HCT116 (cell line): ENCODE results near the gene LHX4. TPM values are rescaled to one million over a fixed set of nuclear protein-coding genes. Genes with fewer than 3 reads are reported as not detected.

ENCODE experiments used
- ATAC-seq: fragments of 200-7000 bp; cut with Tn5 transposase; 2 replicates; pipeline ENCODE4 v1.9.1; 2020; ENCODE audit warnings: mild to moderate bottlenecking, moderate library complexity
- BruUV-seq: library from RNA; stranded (reverse); fragments of 400-500 nt; replicated peaks from 2 replicates; lab custom pipeline; 2021; lab: Mats Ljungman, UMichigan
- CTCF ChIA-PET: fragments of 300-600 bp; sonication (Branson Sonifier 250); formaldehyde crosslinking; loops from one replicate; lab custom pipeline; 2021; ENCODE audit warnings: antibody characterized with exemption; lab: Charles Lee
- POLR2A ChIA-PET: fragments of 300-600, 350-600 bp; sonication (Branson Sonifier 250); formaldehyde crosslinking; loops from one replicate; lab custom pipeline; 2021; ENCODE audit warnings: antibody characterized with exemption; lab: Charles Lee
- RAD21 ChIA-PET, 2 experiments: fragments of 300-600 bp; sonication (Branson Sonifier 250); formaldehyde crosslinking; loops; one replicate each; lab custom pipeline; 2023; ENCODE audit warnings: low total read pairs in 2 of 2; ENCODE audit not compliant: uncharacterized antibody in 2 of 2, unreplicated experiment in 2 of 2, low non-redundant PET in 1 of 2; lab: Charles Lee
- DNase-seq: peaks from one replicate; pipeline ENCODE4 v3.0.0-alpha.2; 2010; ENCODE audit warnings: low read depth, low spot score
- H2AFZ ChIP-seq: fragments of 200-600 bp; shearing (Covaris generic), sonication (generic); 2 replicates; pipeline ENCODE4 v1.6.1; 2017; ENCODE audit warnings: low read depth, mixed run types, mixed read lengths, antibody characterized with exemption, low read length; ENCODE audit not compliant: poor library complexity, severe bottlenecking
- H3K27ac ChIP-seq: 2 replicates; pipeline ENCODE4 v1.5.1; 2012; ENCODE audit warnings: low read depth, low read length
- H3K27me3 ChIP-seq: fragments of 200-600 bp; sonication (generic); 2 replicates; pipeline ENCODE4 v1.6.1; 2016; ENCODE audit warnings: mixed run types, low read length, mixed read lengths; ENCODE audit not compliant: insufficient read depth
- H3K36me3 ChIP-seq, 2 experiments: fragments of 200-500 bp in 1 of 2; fragments of 200-600 bp in 1 of 2; sonication (Bioruptor generic) in 1 of 2; sonication (generic) in 1 of 2; 2 replicates each; pipeline versions ENCODE4 v1.5.1 to v1.6.1; 2014 to 2016; ENCODE audit warnings: low read length in 2 of 2, inconsistent platforms in 1 of 2, mixed read lengths in 1 of 2, mixed run types in 1 of 2; ENCODE audit not compliant: insufficient read depth in 2 of 2, control insufficient read depth in 1 of 2
- H3K4me1 ChIP-seq, 2 experiments: fragments of 200-600 bp in 1 of 2; sonication (generic) in 1 of 2; 2 replicates each; pipeline versions ENCODE4 v1.5.1 to v1.6.1; 2012 to 2017; ENCODE audit warnings: low read length in 2 of 2, inconsistent platforms in 1 of 2, mild to moderate bottlenecking in 1 of 2, mixed read lengths in 1 of 2, mixed run types in 1 of 2, moderate library complexity in 1 of 2; ENCODE audit not compliant: insufficient read depth in 2 of 2, control insufficient read depth in 1 of 2
- H3K4me2 ChIP-seq: fragments of 200-600 bp; sonication (generic); 2 replicates; pipeline ENCODE4 v1.6.1; 2017; ENCODE audit warnings: mixed run types, low read length, mixed read lengths
- H3K4me3 ChIP-seq, 2 experiments: fragments of 200-600 bp in 1 of 2; sonication (generic) in 1 of 2; replicated peaks in 1 of 2; 2 replicates each; pipeline ENCODE4 v1.5.1; 2011 to 2016; ENCODE audit warnings: low read length in 2 of 2, control low read depth in 1 of 2, low read depth in 1 of 2, mild to moderate bottlenecking in 1 of 2, mixed read lengths in 1 of 2, mixed run types in 1 of 2
- H3K79me2 ChIP-seq: fragments of 200-600 bp; sonication (generic); 2 replicates; pipeline ENCODE4 v1.6.1; 2017; ENCODE audit warnings: mild to moderate bottlenecking, mixed run types, low read length, moderate library complexity, mixed read lengths; ENCODE audit not compliant: insufficient read depth
- H3K9ac ChIP-seq: fragments of 200-600 bp; sonication (generic); 2 replicates; pipeline ENCODE4 v1.6.1; 2016; ENCODE audit warnings: low read length, mixed read lengths
- H3K9me2 ChIP-seq: fragments of 200-600 bp; sonication (generic), shearing (Covaris generic); 2 replicates; pipeline ENCODE4 v1.6.1; 2017; ENCODE audit warnings: mixed run types, mild to moderate bottlenecking, moderate library complexity; ENCODE audit not compliant: insufficient read depth
- H3K9me3 ChIP-seq, 2 experiments: fragments of 200-500 bp in 1 of 2; fragments of 200-600 bp in 1 of 2; sonication (Bioruptor generic) in 1 of 2; sonication (generic) in 1 of 2; 2 replicates each; pipeline ENCODE4 v1.6.1; 2014 to 2017; ENCODE audit warnings: low read length in 2 of 2, mixed read lengths in 2 of 2, inconsistent platforms in 1 of 2, low read depth in 1 of 2, mild to moderate bottlenecking in 1 of 2, mixed run types in 1 of 2, moderate library complexity in 1 of 2; ENCODE audit not compliant: control insufficient read depth in 1 of 2, insufficient read depth in 1 of 2
- H4K20me1 ChIP-seq: fragments of 200-600 bp; sonication (generic), shearing (Covaris generic); 2 replicates; pipeline ENCODE4 v1.6.1; 2017; ENCODE audit warnings: mixed run types, mild to moderate bottlenecking, moderate library complexity; ENCODE audit not compliant: insufficient read depth
- CEBPB ChIP-seq: IDR thresholded peaks from 2 replicates; pipeline ENCODE4 v1.6.1; 2012; ENCODE audit warnings: low read depth
- ELF1 ChIP-seq: IDR thresholded peaks from 2 replicates; pipeline ENCODE4 v1.6.1; 2012; ENCODE audit warnings: low read depth, borderline replicate concordance
- EZH2 ChIP-seq: fragments of 200-600 bp; sonication (generic); IDR thresholded peaks from 2 replicates; pipeline ENCODE4 v1.6.1; 2017; ENCODE audit warnings: antibody characterized with exemption, mixed run types
- FOSL1 ChIP-seq: IDR thresholded peaks from 2 replicates; pipeline ENCODE4 v1.6.1; 2012; ENCODE audit warnings: low read depth
- SP1 ChIP-seq: IDR thresholded peaks from 2 replicates; pipeline ENCODE4 v1.6.1; 2012; ENCODE audit warnings: low read depth
- YY1 ChIP-seq: IDR thresholded peaks from 2 replicates; pipeline ENCODE4 v1.6.1; 2011; ENCODE audit warnings: low read length, low read depth, moderate library complexity, mild to moderate bottlenecking; ENCODE audit not compliant: insufficient replicate concordance; ENCODE audit errors: extremely low read depth
- intact Hi-C: fragments of 100-400 bp; cut with micrococcal nuclease; formaldehyde crosslinking; loops from 2 replicates; pipeline ENCODE4 v1.10.0; 2022
- total RNA-seq: library from RNA; stranded (reverse); gene quantifications from one replicate; pipeline ENCODE4 v1.2.1, GENCODE V29; 2021; ENCODE audit not compliant: unreplicated experiment
- TF ChIP-seq, protein P1 (sequence below): IDR thresholded peaks from 2 replicates; pipeline ENCODE4 v1.6.1; 2012; ENCODE audit warnings: low read depth

LHX4 gene
- total RNA-seq, 1 experiment from 2014 or later = 0.44 TPM

DNA sequence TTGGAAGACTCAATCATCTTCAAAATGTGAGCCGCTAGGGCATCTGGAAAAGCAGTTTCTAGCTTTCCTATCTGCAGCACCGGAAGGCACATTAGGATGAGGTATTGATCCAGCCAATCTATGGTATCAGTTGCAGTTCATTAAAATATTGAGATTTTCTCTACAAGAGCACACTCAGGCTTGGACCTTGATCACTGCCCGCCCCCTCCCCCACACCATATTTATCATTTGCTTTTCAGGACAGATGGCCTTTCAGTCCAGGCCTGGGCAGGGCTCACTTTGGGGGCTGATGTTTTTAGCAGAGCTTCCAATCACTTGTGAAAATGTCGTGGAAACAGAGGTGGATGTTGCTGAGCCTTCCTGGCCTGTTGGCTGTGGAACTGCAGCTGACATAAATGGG is 17.5 kb downstream of the LHX4 start:
- RAD21 ChIA-PET = no interaction called here
- H3K4me3 ChIP-seq = no peak overlapping the region
- no peaks in the 10 kb centered on the region for H4K20me1 ChIP-seq
- POLR2A ChIA-PET = no interaction called here
- H3K27ac ChIP-seq = no peak overlapping the region
- H3K27me3 ChIP-seq = no peaks in the 10 kb centered on the region
- no peaks in the 10 kb centered on the region for H3K9me2 ChIP-seq
- H3K9me3 ChIP-seq = no peaks in the 10 kb centered on the region
- CTCF ChIA-PET = no interaction called here
- no peak for ATAC-seq
- TF ChIP-seq FOSL1 (no peak), YY1 (no peak), EZH2 (no peak), SP1 (no peak), ELF1 (no peak), CEBPB (no peak)
- TF ChIP-seq, protein P1, sequence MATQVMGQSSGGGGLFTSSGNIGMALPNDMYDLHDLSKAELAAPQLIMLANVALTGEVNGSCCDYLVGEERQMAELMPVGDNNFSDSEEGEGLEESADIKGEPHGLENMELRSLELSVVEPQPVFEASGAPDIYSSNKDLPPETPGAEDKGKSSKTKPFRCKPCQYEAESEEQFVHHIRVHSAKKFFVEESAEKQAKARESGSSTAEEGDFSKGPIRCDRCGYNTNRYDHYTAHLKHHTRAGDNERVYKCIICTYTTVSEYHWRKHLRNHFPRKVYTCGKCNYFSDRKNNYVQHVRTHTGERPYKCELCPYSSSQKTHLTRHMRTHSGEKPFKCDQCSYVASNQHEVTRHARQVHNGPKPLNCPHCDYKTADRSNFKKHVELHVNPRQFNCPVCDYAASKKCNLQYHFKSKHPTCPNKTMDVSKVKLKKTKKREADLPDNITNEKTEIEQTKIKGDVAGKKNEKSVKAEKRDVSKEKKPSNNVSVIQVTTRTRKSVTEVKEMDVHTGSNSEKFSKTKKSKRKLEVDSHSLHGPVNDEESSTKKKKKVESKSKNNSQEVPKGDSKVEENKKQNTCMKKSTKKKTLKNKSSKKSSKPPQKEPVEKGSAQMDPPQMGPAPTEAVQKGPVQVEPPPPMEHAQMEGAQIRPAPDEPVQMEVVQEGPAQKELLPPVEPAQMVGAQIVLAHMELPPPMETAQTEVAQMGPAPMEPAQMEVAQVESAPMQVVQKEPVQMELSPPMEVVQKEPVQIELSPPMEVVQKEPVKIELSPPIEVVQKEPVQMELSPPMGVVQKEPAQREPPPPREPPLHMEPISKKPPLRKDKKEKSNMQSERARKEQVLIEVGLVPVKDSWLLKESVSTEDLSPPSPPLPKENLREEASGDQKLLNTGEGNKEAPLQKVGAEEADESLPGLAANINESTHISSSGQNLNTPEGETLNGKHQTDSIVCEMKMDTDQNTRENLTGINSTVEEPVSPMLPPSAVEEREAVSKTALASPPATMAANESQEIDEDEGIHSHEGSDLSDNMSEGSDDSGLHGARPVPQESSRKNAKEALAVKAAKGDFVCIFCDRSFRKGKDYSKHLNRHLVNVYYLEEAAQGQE = no peak
- TF ChIP-seq, all 23 proteins: peak for 0
- Histone ChIP-seq H3K4me2 (no peak overlapping the region), H3K79me2 (no peaks in the 10 kb centered on the region), H2AFZ (no peak overlapping the region), H3K36me3 (no peaks in the 10 kb centered on the region), H3K9ac (no peak overlapping the region), H3K4me1 (peaks cover 0 to 8% of the 10 kb centered on the region in 2 experiments; a peak in 2 of 4 replicates)
- intact Hi-C loops = no loop called here
- no peak for DNase-seq
- BruUV-seq = no TSS peak
